Mucosa of gallbladder (tissue), 1 donor: ENCODE data around the gene LRCH1. TPM values are rescaled to one million over a fixed set of nuclear protein-coding genes. Genes with fewer than 3 reads are reported as not detected.

Source experiments
- DNase-seq: peaks from one replicate; pipeline ENCODE4 v3.0.0-alpha.2; 2020; ENCODE audit warnings: low spot score
- total RNA-seq: library from RNA; stranded (reverse); gene quantifications from one replicate; pipeline ENCODE4 v1.2.1, GENCODE V29; 2021
- donor health status: DM: no; HTN: no; CAD: no.

LRCH1 gene
- total RNA-seq, 1 donor from 2014 or later: 35.6 TPM

GRCh38 chr13:46639033-46639981 is 86.3 kb downstream of the LRCH1 start:
- no peak for DNase-seq

GRCh38 chr13:46640843-46641242 is 87.9 kb downstream of the LRCH1 start:
- DNase-seq: no peak

GRCh38 chr13:46641274-46642081 is 88.5 kb downstream of the LRCH1 start:
- DNase-seq: no peak

GRCh38 chr13:46642254-46642653 is 89.3 kb downstream of the LRCH1 start:
- DNase-seq: no peak

- DNase-seq: no peak
These were observed 90.3 kb downstream of the LRCH1 start for GRCh38 chr13:46643165-46643777.

GRCh38 chr13:46644816-46645215 is 91.8 kb downstream of the LRCH1 start:
- DNase-seq: no peak

GRCh38 chr13:46647512-46648065 is 94.6 kb downstream of the LRCH1 start:
- DNase-seq: no peak

- peak; percentile 70 for DNase-seq
These were observed 95.2 kb downstream of the LRCH1 start for GRCh38 chr13:46648166-46648607.

- no peak for DNase-seq
These were observed 96.8 kb downstream of the LRCH1 start for GRCh38 chr13:46649816-46650215.

GRCh38 chr13:46654951-46655350 is 102.0 kb downstream of the LRCH1 start:
- no peak for DNase-seq

- peak; percentile 57 for DNase-seq
These were observed 102.6 kb downstream of the LRCH1 start for GRCh38 chr13:46655377-46656180.

- DNase-seq: no peak
These were observed 103.8 kb downstream of the LRCH1 start for GRCh38 chr13:46656786-46657185.

GRCh38 chr13:46659413-46660065 is 106.6 kb downstream of the LRCH1 start:
- peak; percentile 78 for DNase-seq

- no peak for DNase-seq
These were observed 107.4 kb downstream of the LRCH1 start for GRCh38 chr13:46660416-46660815.

GRCh38 chr13:46660857-46661256 is 107.9 kb downstream of the LRCH1 start:
- DNase-seq: no peak

- DNase-seq: no peak
These were observed 109.7 kb downstream of the LRCH1 start for GRCh38 chr13:46662690-46663089.

GRCh38 chr13:46663206-46664037 is 110.5 kb downstream of the LRCH1 start:
- DNase-seq: no peak

GRCh38 chr13:46664195-46664594 is 111.2 kb downstream of the LRCH1 start:
- DNase-seq: no peak

- DNase-seq: no peak
These were observed 112.3 kb downstream of the LRCH1 start for GRCh38 chr13:46665248-46665632.
